Colonic mucosa (tissue), 4 donors: ENCODE results near the gene IL1RAPL2. TPM values are rescaled to one million over a fixed set of nuclear protein-coding genes. Genes with fewer than 3 reads are reported as not detected.

Experiments
- DNase-seq: peaks from one replicate; pipeline ENCODE4 v3.0.0-alpha.2; 2020
- H3K27ac ChIP-seq: fragments of 200-600 bp; one replicate; pipeline ENCODE4 v1.8.0; 2021
- H3K27me3 ChIP-seq: fragments of 200-600 bp; one replicate; pipeline ENCODE4 v1.8.0; 2021
- H3K36me3 ChIP-seq: fragments of 200-600 bp; one replicate; pipeline ENCODE4 v1.8.0; 2021
- H3K4me1 ChIP-seq: fragments of 200-600 bp; one replicate; pipeline ENCODE4 v1.8.0; 2021; ENCODE audit warnings: mild to moderate bottlenecking
- H3K4me3 ChIP-seq: fragments of 200-600 bp; one replicate; pipeline ENCODE4 v1.8.0; 2021
- H3K9ac ChIP-seq, 2 donors: one replicate each; pipeline ENCODE4 v1.7.0; 2013; ENCODE audit warnings: control low read depth in 2 of 2, low read depth in 2 of 2, low read length in 2 of 2
- H3K9me3 ChIP-seq: fragments of 200-600 bp; one replicate; pipeline ENCODE4 v1.8.0; 2021
- CTCF ChIP-seq: fragments of 200-600 bp; IDR thresholded peaks from one replicate; pipeline ENCODE4 v1.8.0; 2022; ENCODE audit warnings: antibody characterized with exemption, mild to moderate bottlenecking
- intact Hi-C: fragments of 100-400 bp; cut with DNase I; formaldehyde crosslinking; loops from one replicate; pipeline ENCODE4 v1.14.1; 2022
- total RNA-seq, 2 donors: library from RNA; stranded (reverse); fragmentation: NEBNext Ultra II Directional in 1 of 2; extraction: Animal tissue kit (Norgen Biotek cat#: 25700) in 1 of 2; gene quantifications; one replicate each; pipeline ENCODE4 v1.2.1, GENCODE V29; 2021
- donor health status: healthy.
- donor health status: DM: no; HTN: no; CAD: no.
- donor health status: DM: no; HTN: no; CAD: no.

The IL1RAPL2 gene
- total RNA-seq, 2 donors from 2014 or later = not detected

- Histone ChIP-seq H3K4me1 (no peaks in the 10 kb centered on the region), H3K4me3 (no peak overlapping the region), H3K27ac (no peak overlapping the region), H3K9me3 (no peaks in the 10 kb centered on the region), H3K9ac (no peak overlapping the region), H3K27me3 (no peaks in the 10 kb centered on the region), H3K36me3 (no peaks in the 10 kb centered on the region)
- intact Hi-C loops = no loop called here
- TF ChIP-seq CTCF = no peak
- no peak for DNase-seq
These were observed 422.0 kb downstream of the IL1RAPL2 start for GRCh38 chrX:104988038-104988437.

GRCh38 chrX:104995546-104995945 is 429.5 kb downstream of the IL1RAPL2 start:
- no peaks in the 10 kb centered on the region for H3K36me3 ChIP-seq
- H3K9ac ChIP-seq = no peak overlapping the region
- no peaks in the 10 kb centered on the region for H3K27me3 ChIP-seq
- no peaks in the 10 kb centered on the region for H3K4me1 ChIP-seq
- intact Hi-C loops = no loop called here
- DNase-seq = no peak
- H3K9me3 ChIP-seq = no peaks in the 10 kb centered on the region
- H3K27ac ChIP-seq = no peak overlapping the region
- no peak overlapping the region for H3K4me3 ChIP-seq
- no peak for TF ChIP-seq CTCF

GRCh38 chrX:105006103-105006502 is 440.1 kb downstream of the IL1RAPL2 start:
- Histone ChIP-seq H3K4me1 (no peaks in the 10 kb centered on the region), H3K36me3 (no peaks in the 10 kb centered on the region), H3K27me3 (no peaks in the 10 kb centered on the region), H3K9ac (no peak overlapping the region), H3K27ac (no peak overlapping the region), H3K9me3 (no peaks in the 10 kb centered on the region), H3K4me3 (no peak overlapping the region)
- DNase-seq = no peak
- intact Hi-C loops = no loop called here
- TF ChIP-seq CTCF = no peak

GRCh38 chrX:105006996-105007395 is 441.0 kb downstream of the IL1RAPL2 start:
- no peaks in the 10 kb centered on the region for H3K36me3 ChIP-seq
- H3K27ac ChIP-seq = no peak overlapping the region
- no peak overlapping the region for H3K9ac ChIP-seq
- no peak overlapping the region for H3K4me3 ChIP-seq
- no peak for TF ChIP-seq CTCF
- intact Hi-C loops = no loop called here
- DNase-seq = no peak
- no peaks in the 10 kb centered on the region for H3K27me3 ChIP-seq
- H3K4me1 ChIP-seq = no peaks in the 10 kb centered on the region
- H3K9me3 ChIP-seq = no peaks in the 10 kb centered on the region

- H3K27ac ChIP-seq = no peak overlapping the region
- intact Hi-C loops = no loop called here
- no peaks in the 10 kb centered on the region for H3K4me1 ChIP-seq
These were observed 447.7 kb downstream of the IL1RAPL2 start for GRCh38 chrX:105013719-105014118.

More at GRCh38 chrX:105013719-105014118, 447.7 kb downstream of the IL1RAPL2 start:
- no peak overlapping the region for H3K9ac ChIP-seq
- H3K27me3 ChIP-seq = no peaks in the 10 kb centered on the region
- no peaks in the 10 kb centered on the region for H3K9me3 ChIP-seq
- H3K4me3 ChIP-seq = no peak overlapping the region
- no peak for DNase-seq
- H3K36me3 ChIP-seq = no peaks in the 10 kb centered on the region
- no peak for TF ChIP-seq CTCF
